GM12892 (cell line): ENCODE data around the gene WDR20.
"Not testable (repeated sequence)": the region's sequence is repeated elsewhere in the genome, so short reads cannot be mapped to it uniquely, and the experiment has no call there.

Experiments
- DNase-seq: peaks from one replicate; pipeline ENCODE4 v3.0.0; 2011; ENCODE audit not compliant: insufficient read length
- FAIRE-seq: peaks from 2 replicates; lab custom pipeline; 2011; peaks lifted over from hg19 to GRCh38; lab: Jason Lieb, UNC
- POLR2A ChIP-seq: IDR thresholded peaks from 2 replicates; pipeline ENCODE4 v1.6.1; 2011; ENCODE audit warnings: low read depth, low read length, control low read depth
- POLR2AphosphoS5 ChIP-seq: IDR thresholded peaks from 2 replicates; pipeline ENCODE4 v1.6.1; 2011; ENCODE audit warnings: low read depth, low read length, control low read depth
- TAF1 ChIP-seq: IDR thresholded peaks from 2 replicates; pipeline ENCODE4 v1.6.1; 2011; ENCODE audit warnings: low read depth, mild to moderate bottlenecking, control low read depth, low read length, borderline replicate concordance

Gene WDR20

DNA sequence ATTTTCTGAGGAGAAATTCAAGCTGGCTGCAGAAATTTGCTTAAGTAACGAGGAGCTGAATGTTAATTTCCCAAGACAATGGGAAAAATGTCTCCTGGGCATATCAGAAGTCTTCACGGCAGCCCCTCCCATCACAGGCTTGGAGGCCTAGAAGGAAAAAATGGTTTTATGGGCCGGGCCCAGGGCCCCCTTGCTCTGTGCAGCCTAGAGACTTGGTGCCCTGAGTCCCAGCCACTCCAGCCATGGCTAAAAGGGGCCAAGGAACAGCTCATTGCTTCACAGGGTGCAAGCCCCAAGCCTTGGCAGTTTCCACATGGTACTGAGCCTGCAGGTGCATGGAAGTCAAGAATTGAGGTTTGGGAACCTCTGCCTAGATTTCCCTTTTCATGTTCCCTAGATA, 28.6 kb upstream of the WDR20 start:
- no peak for FAIRE-seq
- TF ChIP-seq POLR2A: no peak
- no peak for TF ChIP-seq POLR2AphosphoS5
- no peak for TF ChIP-seq TAF1
- no peak for DNase-seq

DNA sequence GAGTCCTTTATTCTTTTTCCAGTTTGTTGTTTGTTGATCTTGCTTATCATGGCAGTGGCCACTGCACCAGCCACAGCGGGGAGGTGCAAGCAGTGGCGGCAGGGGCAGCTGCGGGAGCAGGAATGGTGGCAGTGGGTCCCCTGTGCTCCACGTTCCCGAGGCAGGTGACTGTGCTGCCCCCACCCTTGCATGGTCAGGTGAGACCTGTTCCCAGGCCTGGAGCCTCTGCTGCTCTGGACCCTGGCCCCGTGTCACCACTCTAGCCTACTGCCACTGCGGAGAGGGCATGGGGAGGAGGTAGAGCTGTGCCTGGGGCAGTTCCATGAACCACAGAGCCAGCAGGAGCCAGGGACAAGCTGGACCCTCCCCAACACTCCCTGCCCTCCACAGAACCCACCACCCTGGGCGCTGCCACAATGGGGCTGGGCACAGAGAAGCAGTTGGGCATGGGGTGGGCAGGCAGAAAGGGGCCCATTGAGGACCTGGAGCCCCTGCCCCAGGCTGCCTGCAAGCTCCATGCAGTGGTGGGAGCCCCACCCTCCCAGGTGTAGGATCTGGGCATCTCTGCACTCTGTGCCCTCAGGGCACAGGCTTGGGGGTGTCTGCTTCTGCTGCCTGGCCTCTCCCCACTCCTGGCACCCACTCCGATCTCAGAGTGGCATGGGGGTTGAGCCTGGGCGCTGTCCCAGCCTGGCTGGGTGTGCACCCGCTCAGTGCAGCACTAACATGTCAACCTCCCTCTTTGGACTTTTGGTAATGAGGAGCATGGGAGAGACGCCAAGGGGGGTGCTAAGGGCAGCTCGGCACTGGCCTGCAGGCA, 23.1 kb upstream of the WDR20 start:
- DNase-seq: no peak
- TF ChIP-seq POLR2AphosphoS5: no peak
- no peak for TF ChIP-seq TAF1
- TF ChIP-seq POLR2A: no peak
- FAIRE-seq: no peak

DNA sequence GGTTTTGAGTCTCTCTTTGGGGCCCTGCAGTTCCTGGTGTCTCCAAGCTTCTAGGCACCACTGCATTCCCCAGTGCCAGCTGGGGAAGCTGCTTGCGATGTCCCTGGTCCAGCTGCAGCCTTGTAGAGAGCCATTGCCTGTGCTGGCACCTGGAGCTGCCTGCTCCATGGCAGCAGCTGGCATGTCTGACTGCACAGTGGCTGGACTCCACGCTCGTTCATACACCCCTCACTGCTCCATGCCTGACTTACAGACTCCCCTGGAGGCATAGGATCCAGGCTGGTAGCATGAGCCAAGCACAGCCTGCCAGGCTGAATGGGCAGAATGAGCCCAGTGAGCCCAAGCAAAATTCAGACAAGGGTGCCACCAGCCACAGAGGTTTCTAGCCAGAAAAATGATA, 21.8 kb upstream of the WDR20 start:
- DNase-seq (no peak), FAIRE-seq (no peak)
- TF ChIP-seq POLR2A (no peak), TAF1 (no peak), POLR2AphosphoS5 (no peak)

DNA sequence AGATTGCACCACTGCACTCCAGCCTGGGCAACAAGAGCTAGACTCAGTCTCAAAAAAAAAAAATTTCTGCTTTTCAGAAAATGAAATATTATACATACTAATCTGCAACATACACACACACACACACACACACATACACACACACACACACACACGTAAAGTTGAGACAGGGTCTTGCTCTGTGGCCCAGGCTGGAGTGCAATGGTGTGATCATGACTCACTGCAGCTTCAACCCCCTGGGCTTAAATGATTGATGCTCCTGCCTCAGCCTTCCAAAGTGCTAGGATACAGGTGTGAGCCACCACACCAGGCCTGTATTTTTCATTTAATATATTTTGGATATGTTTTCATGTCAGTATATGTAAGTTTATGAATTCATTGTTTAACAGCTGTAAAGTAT, 18.8 kb upstream of the WDR20 start:
- TF ChIP-seq TAF1: no peak
- TF ChIP-seq POLR2A: no peak
- TF ChIP-seq POLR2AphosphoS5: no peak
- DNase-seq (no peak), FAIRE-seq (no peak)

DNA sequence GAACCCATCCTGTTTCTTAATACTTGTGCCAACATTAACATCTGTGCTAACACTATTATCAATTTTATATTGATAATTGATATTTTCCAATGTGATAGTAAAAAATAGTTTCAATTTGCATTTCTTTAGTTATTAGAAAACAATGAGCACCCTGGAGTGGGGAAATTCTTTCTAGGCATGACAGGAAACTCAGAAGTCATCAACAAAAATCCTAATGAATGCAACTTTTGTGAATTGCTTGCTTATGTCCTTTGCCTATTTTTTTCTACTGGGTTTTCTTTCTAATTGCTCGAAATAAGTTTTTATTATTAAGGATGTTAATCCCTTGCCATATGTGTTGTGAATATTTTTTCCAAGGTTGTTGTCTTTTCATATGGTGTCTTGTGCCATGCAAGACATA, 18.1 kb upstream of the WDR20 start:
- no peak for FAIRE-seq
- DNase-seq: no peak
- TF ChIP-seq POLR2AphosphoS5 (no peak), TAF1 (no peak), POLR2A (no peak)

DNA sequence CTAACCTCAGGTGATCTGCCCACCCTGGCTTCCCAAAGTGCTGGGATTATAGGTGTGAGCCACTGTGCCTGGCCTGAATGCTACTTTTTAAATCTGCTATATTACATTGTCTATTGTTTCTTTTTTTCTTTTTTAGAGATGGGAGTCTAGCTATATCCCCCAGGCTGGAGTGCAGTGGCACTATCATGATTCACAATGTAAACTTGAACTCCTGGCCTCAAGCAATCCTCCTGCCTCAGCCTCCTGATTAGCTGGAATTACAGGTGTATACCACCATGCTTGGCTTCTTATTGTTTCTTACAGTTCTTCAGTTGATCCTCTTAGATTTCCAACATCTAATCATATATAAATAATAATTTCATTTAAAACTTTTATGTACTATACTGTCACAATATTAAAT, 15.3 kb upstream of the WDR20 start:
- FAIRE-seq: no peak
- DNase-seq: no peak

DNA sequence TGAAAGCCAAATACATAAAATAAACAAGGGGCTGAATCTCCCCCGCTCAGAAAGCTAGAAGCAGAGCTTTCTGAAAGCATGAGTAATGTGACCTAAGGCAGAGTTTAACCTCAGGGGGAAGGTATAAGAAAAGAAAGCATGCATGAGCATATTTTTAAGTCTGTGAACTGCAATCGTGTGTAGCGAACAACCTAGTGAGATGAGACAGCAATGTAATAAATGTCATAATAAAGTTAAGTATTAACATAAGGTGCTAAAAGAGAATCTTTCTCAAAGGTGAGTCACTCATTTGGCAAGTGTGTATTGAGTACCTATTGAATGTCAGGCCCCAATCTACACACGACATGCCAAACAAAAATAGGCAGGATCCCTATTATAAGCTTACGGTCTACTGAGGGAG, 14.2 kb upstream of the WDR20 start:
- TF ChIP-seq POLR2AphosphoS5: no peak
- no peak for TF ChIP-seq TAF1
- no peak for TF ChIP-seq POLR2A
- DNase-seq (no peak), FAIRE-seq (no peak)

More for the DNA sequence above, 15.3 kb upstream of the WDR20 start:
- TF ChIP-seq POLR2AphosphoS5 (no peak), POLR2A (no peak), TAF1 (no peak)

DNA sequence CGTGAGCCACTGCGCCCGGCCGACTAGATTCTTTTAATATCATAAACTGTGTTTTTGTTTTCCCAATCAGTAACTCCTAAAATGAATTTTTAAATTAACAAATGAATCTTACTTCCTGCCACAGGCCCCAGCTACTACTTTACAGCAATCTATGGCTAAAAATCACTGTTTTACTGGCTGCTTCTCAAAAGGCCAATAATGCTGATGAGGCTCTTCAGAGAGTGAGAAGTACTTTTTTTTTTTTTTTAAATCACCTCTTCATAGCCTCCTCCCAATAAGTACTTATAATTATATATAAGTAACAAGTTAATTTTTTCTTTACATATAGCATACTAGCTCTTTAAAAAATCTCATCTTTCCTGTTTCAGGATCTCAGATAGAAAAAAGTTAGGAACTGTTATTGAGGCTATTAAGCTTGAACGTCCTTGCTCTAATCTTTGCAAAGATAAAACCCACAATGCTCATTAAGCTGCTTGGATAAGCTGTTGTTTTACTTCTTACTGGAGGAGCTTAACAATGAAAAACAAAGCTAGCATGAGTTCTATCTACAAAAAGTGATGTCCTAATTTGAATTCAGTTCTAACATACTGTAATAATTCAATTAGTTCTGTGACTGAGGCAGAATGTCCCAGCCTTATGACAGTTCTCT, 12.8 kb upstream of the WDR20 start:
- DNase-seq: no peak
- TF ChIP-seq POLR2AphosphoS5 (no peak), TAF1 (no peak), POLR2A (no peak)
- no peak for FAIRE-seq

DNA sequence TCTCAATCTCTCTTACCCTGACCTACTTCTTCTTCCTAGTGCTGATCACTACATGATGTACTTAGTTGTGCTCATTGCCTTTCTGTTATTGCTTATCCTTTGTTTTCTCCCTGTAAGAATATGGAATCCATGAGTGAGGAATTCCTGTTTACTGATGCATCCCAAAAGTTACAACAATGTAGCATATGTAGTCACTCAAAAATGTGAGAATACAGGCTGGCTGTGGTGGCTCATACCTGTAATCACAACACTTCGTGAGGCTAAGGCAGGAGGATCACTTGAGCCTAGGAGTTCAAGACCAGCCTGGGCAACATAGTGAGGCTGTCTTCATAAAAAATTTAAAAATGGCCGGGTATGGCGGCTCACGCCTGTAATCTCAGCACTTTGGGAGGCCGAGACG, 8.0 kb upstream of the WDR20 start:
- no peak for TF ChIP-seq POLR2AphosphoS5
- TF ChIP-seq TAF1: no peak
- no peak for TF ChIP-seq POLR2A
- DNase-seq (no peak), FAIRE-seq (no peak)

DNA sequence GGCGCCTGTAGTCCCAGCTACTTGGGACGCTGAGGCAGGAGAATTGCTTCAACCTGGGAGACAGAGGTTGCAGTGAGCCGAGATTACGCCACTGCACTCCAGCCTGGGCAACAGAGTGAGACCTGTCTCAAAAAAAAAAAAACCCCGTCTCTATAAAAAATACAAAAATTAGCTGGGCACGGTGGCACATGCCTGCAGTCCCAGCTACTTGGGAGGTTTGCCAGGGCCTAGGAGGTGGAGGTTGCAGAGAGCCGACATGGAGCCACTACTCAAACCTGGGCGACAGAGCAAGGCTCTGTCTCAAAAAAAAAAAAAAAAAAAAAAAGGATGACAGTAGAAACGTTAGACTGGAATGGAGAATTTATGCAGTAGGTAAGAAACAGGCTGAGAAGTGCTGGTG, 5.7 kb upstream of the WDR20 start:
- FAIRE-seq, DNase-seq: not testable (repeated sequence)

DNA sequence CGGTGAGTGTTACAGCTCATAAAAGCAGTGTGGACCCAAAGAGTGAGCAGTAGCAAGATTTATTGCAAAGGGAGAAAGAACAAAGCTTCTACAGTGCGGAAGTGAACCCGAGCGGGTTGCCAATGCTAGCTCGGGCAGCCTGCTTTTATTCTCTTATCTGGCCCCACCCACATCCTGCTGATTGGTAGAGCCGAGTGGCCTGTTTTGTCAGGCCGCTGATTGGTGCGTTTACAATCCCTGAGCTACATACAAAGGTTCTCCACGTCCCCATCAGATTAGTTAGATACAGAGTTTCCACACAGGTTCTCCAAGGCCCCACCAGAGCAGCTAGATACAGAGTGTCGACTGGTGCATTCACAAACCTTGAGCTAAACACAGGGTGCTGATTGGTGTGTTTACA, 5.0 kb upstream of the WDR20 start:
- DNase-seq, FAIRE-seq: not testable (repeated sequence)

DNA sequence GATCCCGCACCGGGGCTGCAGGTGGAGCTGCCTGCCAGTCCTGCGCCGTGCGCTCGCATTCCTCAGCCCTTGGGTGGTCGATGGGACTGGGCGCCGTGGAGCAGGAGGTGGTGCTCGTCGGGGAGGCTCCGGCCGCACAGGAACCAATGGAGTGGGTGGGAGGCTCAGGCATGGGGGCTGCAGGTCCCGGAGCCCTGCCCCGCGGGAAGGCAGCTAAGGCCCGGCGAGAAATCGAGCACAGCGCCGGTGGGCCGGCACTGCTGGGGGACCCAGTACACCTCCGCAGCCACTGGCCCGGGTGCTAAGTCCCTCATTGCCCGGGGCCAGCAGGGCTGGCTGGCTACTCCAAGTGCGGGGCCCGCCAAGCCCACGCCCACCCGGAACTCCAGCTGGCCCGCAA, 4.2 kb upstream of the WDR20 start:
- FAIRE-seq: not testable (repeated sequence)

More for the DNA sequence above, 4.2 kb upstream of the WDR20 start:
- DNase-seq: not testable (repeated sequence)
